AG10803 (cell line): ENCODE data around the gene SHC2.
A peak's percentile ranks its signal among the peaks of the same experiment; 100 is the strongest.

Experiments
- DNase-seq: peaks from one replicate; pipeline ENCODE4 v3.0.0; 2010; ENCODE audit warnings: low read depth
- H3K4me3 ChIP-seq: 2 replicates; pipeline ENCODE4 v1.5.1; 2011; ENCODE audit warnings: mild to moderate bottlenecking, low read length, control low read depth
- TF ChIP-seq, protein P1 (sequence below): conservative IDR thresholded peaks from 2 replicates; pipeline ENCODE4 v1.5.1; 2011; ENCODE audit warnings: mild to moderate bottlenecking, low read length, control low read depth, inconsistent platforms

The SHC2 gene

DNA sequence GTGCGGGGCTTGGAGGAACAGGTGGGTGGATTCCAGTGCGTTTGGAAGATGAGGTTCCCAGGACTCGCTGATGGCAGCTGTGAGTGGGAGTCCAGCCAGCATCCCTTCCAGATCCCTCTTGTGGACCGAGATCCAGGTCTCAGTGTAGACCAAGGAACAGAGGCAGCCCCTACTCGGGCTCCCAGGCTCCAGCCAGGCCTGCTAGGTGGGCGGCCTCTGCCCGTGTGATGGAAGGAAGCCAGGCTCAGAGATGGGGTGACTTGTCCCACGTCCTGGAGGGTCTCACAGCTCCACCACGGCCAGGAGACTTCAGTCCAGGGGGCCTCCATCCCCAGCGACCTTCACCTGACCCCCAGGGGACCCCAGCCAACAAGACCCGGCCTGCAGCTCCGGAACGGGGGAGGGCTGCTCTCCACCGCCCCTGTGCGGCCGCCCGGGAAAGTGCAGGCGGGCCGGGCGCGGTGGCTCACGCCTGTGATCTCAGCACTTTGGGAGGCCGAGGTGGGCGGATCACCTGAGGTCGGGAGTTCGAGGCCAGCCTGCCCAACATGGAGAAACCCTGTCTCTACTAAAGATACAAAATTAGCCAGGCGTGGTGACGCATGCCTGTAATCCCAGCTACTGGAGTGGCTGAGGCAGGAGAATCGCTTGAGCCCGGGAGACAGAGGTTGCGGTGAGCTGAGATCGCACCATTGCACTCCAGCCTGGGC lies 34.7 kb upstream of the SHC2 start:
- DNase-seq: peak; percentile 19
- TF ChIP-seq, protein P1, sequence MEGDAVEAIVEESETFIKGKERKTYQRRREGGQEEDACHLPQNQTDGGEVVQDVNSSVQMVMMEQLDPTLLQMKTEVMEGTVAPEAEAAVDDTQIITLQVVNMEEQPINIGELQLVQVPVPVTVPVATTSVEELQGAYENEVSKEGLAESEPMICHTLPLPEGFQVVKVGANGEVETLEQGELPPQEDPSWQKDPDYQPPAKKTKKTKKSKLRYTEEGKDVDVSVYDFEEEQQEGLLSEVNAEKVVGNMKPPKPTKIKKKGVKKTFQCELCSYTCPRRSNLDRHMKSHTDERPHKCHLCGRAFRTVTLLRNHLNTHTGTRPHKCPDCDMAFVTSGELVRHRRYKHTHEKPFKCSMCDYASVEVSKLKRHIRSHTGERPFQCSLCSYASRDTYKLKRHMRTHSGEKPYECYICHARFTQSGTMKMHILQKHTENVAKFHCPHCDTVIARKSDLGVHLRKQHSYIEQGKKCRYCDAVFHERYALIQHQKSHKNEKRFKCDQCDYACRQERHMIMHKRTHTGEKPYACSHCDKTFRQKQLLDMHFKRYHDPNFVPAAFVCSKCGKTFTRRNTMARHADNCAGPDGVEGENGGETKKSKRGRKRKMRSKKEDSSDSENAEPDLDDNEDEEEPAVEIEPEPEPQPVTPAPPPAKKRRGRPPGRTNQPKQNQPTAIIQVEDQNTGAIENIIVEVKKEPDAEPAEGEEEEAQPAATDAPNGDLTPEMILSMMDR: peak; percentile 50
- H3K4me3 ChIP-seq: no peak overlapping the region

DNA sequence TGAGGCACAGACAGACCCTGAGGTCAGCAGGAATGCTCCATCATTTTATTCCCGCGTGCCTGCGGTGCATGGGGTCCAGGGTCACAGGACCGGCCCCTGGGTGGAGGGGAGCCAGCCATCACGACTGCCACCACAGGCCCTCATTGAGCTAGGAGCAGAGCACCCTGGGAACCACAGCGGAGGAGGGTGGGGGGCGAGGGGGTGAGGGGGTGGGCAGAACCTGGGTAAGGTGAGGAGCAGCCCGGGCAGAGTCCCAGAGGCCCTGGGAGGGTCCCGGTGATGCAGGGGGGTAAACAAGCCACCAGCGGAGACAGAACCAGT lies 34.2 kb upstream of the SHC2 start:
- no peak for DNase-seq
- no peak overlapping the region for H3K4me3 ChIP-seq
- TF ChIP-seq, protein P1: no peak

DNA sequence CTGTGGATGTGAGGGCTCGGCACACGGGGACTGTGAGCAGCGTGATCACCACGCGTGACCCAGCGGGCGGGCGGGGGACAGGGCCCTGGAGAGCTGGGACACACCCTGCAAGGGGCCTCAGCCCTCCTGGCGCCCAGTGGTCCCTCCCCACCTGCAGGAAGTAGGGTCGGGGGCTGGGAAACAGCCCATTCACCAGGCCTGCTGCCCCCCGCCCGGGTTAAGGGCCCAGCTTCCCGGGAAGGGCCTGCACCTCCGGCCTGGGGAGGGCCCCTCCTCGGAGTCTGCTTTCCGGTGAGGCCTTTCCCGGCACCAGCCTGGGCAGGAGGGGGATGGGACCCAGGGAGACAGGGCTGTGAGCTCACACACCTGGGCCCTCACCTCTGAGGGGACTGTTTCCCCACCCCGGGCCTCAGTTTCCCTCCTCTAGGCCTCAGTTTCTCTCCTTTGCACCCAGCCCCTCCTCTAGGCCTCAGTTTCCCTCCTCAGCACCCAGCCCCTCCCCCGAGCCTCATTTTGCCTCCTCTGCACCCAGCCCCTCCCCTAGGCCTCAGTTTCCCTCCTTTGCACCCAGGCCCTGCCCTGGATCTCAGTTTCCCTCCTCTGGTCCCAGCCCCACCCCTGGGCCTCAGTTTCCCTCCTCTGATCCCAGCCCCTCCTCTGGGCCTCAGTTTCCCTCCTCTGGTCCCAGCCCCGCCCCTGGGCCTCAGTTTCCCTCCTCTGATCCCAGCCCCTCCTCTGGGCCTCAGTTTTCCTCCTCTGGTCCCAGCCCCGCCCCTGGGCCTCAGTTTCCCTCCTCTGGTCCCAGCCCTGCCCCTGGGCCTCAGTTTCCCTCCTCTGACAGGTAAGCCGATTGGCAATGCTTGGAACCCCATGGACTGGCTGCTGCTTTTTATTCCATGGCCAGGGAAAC lies 33.6 kb upstream of the SHC2 start:
- DNase-seq: no peak
- TF ChIP-seq, protein P1: no peak
- no peak overlapping the region for H3K4me3 ChIP-seq

DNA sequence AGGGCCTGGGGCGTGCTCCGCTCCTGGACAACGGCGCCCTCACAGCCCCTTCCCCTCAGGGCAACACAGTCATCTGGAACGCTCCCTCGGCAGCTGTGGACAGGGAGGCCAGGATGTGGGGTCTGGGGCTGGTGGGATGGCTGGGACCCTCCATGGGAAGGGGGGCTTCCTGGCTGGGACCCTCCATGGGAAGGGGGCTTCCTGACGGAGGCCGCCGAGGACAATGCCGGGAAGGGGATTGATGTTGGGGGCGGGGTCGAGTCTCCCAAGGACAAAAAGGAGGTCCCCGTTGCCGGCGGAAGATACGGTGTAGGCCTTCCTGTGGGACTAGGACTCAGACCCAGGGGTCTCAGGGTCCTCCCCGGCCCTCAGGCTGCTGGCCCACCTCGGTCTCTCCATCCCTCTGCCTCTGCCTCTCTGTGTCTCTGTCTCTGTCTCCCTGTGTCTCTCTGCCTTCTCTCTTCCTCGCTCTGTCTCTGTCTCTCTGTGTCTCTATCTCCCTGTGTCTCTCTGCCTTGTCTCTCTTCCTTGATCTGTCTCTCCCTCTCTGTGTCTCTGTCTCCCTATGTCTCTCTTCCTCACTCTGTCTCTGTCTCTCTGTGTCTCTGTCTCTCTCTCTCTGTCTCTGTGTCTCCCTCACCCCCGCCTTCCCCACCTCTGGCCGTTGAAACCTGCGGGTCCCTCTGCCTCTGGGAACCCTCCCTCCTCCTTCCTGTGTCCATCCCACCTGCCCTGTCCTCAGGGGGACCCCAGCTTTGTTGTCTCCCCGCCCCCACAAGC lies 32.7 kb upstream of the SHC2 start:
- no peak overlapping the region for H3K4me3 ChIP-seq
- no peak for DNase-seq
- TF ChIP-seq, protein P1: no peak

DNA sequence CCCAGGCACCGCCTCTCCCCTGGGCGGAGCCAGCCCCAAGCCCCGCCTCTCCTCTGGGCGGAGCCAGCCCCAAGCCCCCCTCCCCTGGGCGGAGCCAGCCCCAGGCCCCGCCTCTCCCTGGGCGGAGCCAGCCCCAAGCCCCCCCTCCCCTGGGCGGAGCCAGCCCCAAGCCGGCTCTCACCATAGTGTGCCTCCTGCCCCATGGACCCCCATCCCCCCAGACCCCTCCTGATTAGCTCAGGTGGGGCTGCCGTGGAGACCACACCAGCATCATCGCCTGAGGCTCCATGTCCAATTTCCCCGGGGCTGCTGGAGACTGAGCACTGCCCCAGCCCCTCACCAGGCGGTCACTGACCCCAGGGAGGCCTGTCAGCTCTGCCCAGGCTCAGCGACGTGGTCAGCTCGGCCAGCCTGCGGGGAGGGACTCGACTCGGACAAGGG lies 31.3 kb upstream of the SHC2 start:
- DNase-seq: no peak
- no peak overlapping the region for H3K4me3 ChIP-seq
- TF ChIP-seq, protein P1: no peak

DNA sequence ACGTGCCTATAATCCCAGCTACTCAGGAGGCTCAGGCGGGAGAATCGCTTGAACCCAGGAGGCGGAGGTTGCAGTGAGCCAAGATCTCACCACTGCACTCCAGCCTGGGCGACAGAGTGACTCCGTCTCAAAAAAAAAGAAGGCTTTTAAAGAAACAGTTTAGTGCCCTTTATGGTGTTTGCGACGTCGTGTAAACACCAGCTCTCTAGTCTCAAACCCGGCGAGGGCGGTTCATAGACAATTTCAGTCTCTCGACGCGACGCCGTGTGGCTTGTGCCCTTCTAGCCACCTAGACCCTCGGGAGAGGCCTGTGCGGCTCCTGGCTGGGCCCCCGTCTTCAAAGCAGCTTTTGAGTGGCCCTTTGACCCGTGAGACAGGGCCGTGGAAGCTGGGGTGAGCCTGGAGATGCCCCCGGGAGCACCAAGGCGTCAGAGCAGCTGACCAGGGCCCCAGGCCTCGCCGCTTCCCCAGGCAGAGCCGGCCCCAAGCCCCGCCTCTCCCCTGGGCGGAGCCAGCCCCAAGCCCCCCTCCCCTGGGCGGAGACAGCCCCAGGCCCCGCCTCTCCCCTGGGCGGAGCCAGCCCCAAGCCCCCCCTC lies 30.4 kb upstream of the SHC2 start:
- peak; percentile 12 for DNase-seq
- H3K4me3 ChIP-seq: no peak overlapping the region
- TF ChIP-seq, protein P1: no peak
